Mucosa of stomach (tissue), 1 donor: ENCODE results near the gene LCE2D.

Source experiments
- H3K27me3 ChIP-seq: one replicate; pipeline ENCODE4 v1.7.0; 2013; ENCODE audit warnings: mild to moderate bottlenecking, low read length; ENCODE audit not compliant: control insufficient read depth, insufficient read depth
- H3K36me3 ChIP-seq: one replicate; pipeline ENCODE4 v1.7.0; 2013; ENCODE audit warnings: low read length; ENCODE audit not compliant: control insufficient read depth, insufficient read depth
- H3K4me1 ChIP-seq: one replicate; pipeline ENCODE4 v1.7.0; 2013; ENCODE audit warnings: mild to moderate bottlenecking, low read length; ENCODE audit not compliant: control insufficient read depth, insufficient read depth
- H3K4me3 ChIP-seq: one replicate; pipeline ENCODE4 v1.7.0; 2013; ENCODE audit warnings: low read length
- H3K9ac ChIP-seq: one replicate; pipeline ENCODE4 v1.7.0; 2013; ENCODE audit warnings: mild to moderate bottlenecking, low read length, moderate library complexity
- H3K9me3 ChIP-seq: one replicate; pipeline ENCODE4 v1.7.0; 2013; ENCODE audit warnings: mild to moderate bottlenecking, low read length, moderate library complexity; ENCODE audit not compliant: control insufficient read depth
- donor health status: Pancreatic carcinoma.

The LCE2D gene, protein sequence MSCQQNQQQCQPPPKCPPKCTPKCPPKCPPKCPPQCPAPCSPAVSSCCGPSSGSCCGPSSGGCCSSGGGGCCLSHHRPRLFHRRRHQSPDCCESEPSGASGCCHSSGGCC

DNA sequence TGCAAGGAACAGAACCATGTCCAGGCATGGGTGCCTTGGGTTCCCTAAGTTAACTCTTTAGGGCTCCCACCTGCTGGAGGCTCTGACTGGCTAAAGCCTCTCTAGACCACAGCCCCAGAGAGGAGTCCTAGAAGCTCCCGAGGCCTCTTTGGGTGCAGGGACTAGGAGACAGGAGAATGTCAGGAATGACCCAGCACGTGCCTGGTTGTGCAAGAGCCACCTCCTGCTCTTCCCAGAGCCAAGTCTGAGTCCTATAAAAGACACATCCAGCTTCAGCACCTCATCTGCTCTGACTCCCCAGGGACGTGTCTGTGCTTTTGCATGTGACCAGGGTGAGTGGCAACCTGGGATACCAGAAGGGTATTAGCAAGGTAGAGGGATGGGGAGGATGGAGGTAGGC, at the start of gene LCE2D:
TSS of gene LCE2D (plus strand) at position 283 of the 400 bp plus-strand sequence. CDS start 726 bp downstream, outside the sequence.
- Histone ChIP-seq H3K4me1 (no peaks in the 10 kb centered on the region), H3K9ac (no peak within 1 kb of the TSS), H3K36me3 (no peaks in the 10 kb centered on the region), H3K4me3 (no peak within 1 kb of the TSS), H3K9me3 (no peaks in the 10 kb centered on the region), H3K27me3 (no peaks in the 10 kb centered on the region)

GRCh38 chr1:152613511-152613910, 49.7 kb upstream of the LCE2D start, which contains the start of gene LCE3B:
LCE3B (plus strand) TSS chr1:152613811; CDS start chr1:152613811, 0 bp downstream.
- no peaks in the 10 kb centered on the region for H3K36me3 ChIP-seq
- no peak within 1 kb of the TSS for H3K9ac ChIP-seq
- no peaks in the 10 kb centered on the region for H3K27me3 ChIP-seq
- no peaks in the 10 kb centered on the region for H3K4me1 ChIP-seq
- no peaks in the 10 kb centered on the region for H3K9me3 ChIP-seq
- H3K4me3 ChIP-seq = no peak within 1 kb of the TSS

- no peaks in the 10 kb centered on the region for H3K4me1 ChIP-seq
- H3K27me3 ChIP-seq = peaks cover 5% of the 10 kb centered on the region
- no peak overlapping the region for H3K9ac ChIP-seq
- no peaks in the 10 kb centered on the region for H3K36me3 ChIP-seq
- no peaks in the 10 kb centered on the region for H3K9me3 ChIP-seq
- H3K4me3 ChIP-seq = no peak overlapping the region
Measured at GRCh38 chr1:152621993-152622392, 41.2 kb upstream of the LCE2D start.

- no peaks in the 10 kb centered on the region for H3K4me1 ChIP-seq
- H3K27me3 ChIP-seq = peaks cover 5% of the 10 kb centered on the region
- no peaks in the 10 kb centered on the region for H3K9me3 ChIP-seq
- H3K4me3 ChIP-seq = no peak within 1 kb of the TSS
- H3K36me3 ChIP-seq = no peaks in the 10 kb centered on the region
- H3K9ac ChIP-seq = no peak within 1 kb of the TSS
Measured at GRCh38 chr1:152622803-152623202, 40.4 kb upstream of the LCE2D start, which contains the start of gene LCE3A. LCE3A (minus strand) TSS chr1:152623103; CDS start chr1:152623103, 0 bp downstream.

GRCh38 chr1:152623203-152623844, 39.9 kb upstream of the LCE2D start:
- Histone ChIP-seq H3K9me3 (no peaks in the 10 kb centered on the region), H3K36me3 (no peaks in the 10 kb centered on the region), H3K27me3 (peaks cover 5% of the 10 kb centered on the region), H3K4me3 (no peak overlapping the region), H3K4me1 (no peaks in the 10 kb centered on the region), H3K9ac (no peak overlapping the region)

- peaks cover 5% of the 10 kb centered on the region for H3K27me3 ChIP-seq
- no peaks in the 10 kb centered on the region for H3K36me3 ChIP-seq
- no peak overlapping the region for H3K4me3 ChIP-seq
- H3K4me1 ChIP-seq = no peaks in the 10 kb centered on the region
- H3K9ac ChIP-seq = no peak overlapping the region
- no peaks in the 10 kb centered on the region for H3K9me3 ChIP-seq
Measured at GRCh38 chr1:152626744-152627143, 36.4 kb upstream of the LCE2D start.

DNA sequence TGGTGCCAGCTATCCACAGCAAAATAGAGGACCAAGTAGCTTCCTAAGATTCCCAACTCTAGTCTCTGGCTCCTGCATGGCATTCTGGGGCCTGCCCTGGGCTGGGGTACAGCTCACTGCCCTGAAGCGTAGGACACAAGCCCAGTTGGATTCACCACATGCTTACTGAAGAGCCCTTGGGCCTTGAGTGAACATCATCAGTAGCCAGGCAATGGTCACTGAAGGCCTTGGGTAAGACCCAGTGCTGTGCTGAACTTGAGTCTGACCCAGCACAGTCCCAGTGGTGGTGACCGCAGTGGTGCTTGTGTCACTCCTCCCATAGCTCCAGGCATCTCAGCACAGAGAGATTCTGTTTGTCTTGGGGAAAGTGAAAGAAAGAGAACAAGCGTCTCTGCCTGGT, 32.6 kb upstream of the LCE2D start:
- Histone ChIP-seq H3K36me3 (no peaks in the 10 kb centered on the region), H3K9me3 (no peaks in the 10 kb centered on the region), H3K27me3 (no peaks in the 10 kb centered on the region), H3K4me1 (no peaks in the 10 kb centered on the region), H3K9ac (no peak overlapping the region), H3K4me3 (no peak overlapping the region)

DNA sequence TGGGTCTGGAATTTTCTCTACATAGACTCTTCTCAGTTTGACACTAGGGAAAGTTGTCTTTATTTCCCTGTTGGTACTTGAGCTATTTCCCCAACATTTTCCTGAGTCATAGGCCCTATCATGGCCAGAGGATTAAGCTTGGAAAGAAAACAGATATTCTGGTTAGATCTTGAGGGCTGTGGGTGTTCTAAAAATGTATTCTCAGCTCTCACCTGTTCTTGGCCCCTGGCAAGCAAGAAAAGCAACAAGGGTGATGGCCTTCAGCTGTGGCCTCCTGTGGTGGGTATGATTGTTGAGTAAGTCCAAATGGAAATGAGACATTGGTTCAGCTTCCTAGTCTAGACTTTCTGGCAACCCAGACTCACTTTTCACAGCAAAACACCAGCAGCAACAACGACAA, 22.8 kb upstream of the LCE2D start:
- Histone ChIP-seq H3K27me3 (no peaks in the 10 kb centered on the region), H3K9me3 (no peaks in the 10 kb centered on the region), H3K36me3 (no peaks in the 10 kb centered on the region), H3K9ac (no peak overlapping the region), H3K4me1 (no peaks in the 10 kb centered on the region), H3K4me3 (no peak overlapping the region)

DNA sequence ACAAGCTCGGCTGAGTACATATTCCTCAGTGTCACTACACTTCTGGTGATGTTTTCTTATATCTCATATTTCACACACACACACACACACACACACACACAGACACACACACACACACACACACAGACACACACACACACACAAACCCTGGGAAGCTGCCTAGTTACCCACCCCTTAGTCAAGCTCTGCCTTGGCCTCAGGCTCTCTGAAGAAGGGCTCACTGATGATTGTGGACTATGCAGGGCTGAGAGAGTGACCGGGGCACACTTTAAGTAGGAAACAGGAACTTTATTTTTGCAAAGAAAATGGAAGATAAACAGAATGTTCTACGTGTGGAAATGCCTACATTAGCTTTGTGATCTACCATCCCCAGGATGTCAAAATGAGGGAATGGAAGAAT, 19.2 kb upstream of the LCE2D start:
- Histone ChIP-seq H3K4me1 (no peaks in the 10 kb centered on the region), H3K9me3 (no peaks in the 10 kb centered on the region), H3K27me3 (no peaks in the 10 kb centered on the region), H3K36me3 (no peaks in the 10 kb centered on the region), H3K4me3 (no peak overlapping the region), H3K9ac (no peak overlapping the region)

DNA sequence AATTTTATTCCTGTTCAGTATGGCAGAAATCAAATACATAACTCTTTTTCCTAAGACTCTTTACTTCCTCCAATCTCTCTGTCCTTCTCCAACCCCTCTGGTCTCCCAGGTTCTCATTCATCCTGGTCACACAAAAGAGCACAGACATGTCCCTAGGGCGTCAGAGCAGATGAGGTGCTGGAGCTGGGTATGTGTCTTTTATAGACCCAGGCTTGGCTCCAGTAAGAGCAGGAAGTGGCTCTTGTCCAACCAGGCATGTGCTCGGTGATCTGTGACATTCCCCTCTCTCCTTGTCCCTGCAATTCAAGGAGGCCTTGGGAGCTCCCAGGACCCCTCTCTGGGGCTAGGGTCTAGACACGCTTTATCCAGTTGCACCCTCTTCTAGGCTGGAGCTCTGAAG, 18.0 kb upstream of the LCE2D start:
- H3K4me3 ChIP-seq = no peak overlapping the region
- no peaks in the 10 kb centered on the region for H3K4me1 ChIP-seq
- H3K36me3 ChIP-seq = no peaks in the 10 kb centered on the region
- H3K9me3 ChIP-seq = no peaks in the 10 kb centered on the region
- H3K9ac ChIP-seq = no peak overlapping the region
- H3K27me3 ChIP-seq = no peaks in the 10 kb centered on the region

DNA sequence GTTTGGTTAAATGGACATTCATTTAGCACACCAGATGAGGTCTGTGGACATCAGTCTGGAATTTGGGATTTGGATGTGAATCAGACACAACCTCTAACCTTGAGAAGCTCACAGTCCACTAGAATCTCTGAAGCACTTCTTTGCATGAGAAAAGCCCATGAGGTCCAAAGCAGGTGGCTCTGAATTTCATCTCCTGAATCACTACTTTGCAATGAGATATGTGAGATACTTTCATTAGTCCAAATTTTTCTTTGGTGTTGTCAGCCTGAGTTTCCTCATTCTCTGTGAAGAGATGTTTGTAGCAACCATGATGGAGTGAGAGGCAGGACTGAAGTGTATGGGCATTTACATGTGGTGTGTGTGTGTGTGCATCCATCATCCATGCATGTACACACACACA, 16.5 kb upstream of the LCE2D start:
- no peaks in the 10 kb centered on the region for H3K4me1 ChIP-seq
- no peaks in the 10 kb centered on the region for H3K27me3 ChIP-seq
- no peak overlapping the region for H3K9ac ChIP-seq
- no peaks in the 10 kb centered on the region for H3K9me3 ChIP-seq
- no peaks in the 10 kb centered on the region for H3K36me3 ChIP-seq
- no peak overlapping the region for H3K4me3 ChIP-seq

DNA sequence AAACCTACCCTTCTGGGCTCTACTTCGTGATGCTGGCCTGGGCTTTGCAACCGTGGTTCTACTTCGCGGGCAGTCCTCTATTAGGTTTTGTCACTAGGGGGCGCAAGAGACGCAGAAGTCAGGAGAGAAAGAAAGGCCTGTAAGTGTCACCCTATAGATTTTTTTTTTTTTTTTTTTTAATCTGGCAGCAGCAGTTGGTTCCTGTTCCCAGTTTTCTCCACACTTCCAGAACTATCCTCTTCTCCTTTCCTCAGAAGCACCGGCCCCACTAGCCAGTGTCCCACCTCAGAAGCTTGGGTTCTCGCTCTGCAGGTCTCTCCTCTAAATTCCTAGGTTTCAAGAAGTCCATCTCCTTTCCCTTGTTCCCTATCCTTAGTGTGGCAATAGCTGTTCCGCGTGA, 9.1 kb upstream of the LCE2D start:
- Histone ChIP-seq H3K36me3 (no peaks in the 10 kb centered on the region), H3K4me3 (no peak overlapping the region), H3K9me3 (no peaks in the 10 kb centered on the region), H3K9ac (no peak overlapping the region), H3K4me1 (no peaks in the 10 kb centered on the region), H3K27me3 (no peaks in the 10 kb centered on the region)
